A549 (cell line): Measurements from ENCODE around the gene ZNF264. TPM values are rescaled to one million over a fixed set of nuclear protein-coding genes. Genes with fewer than 3 reads are reported as not detected.

ENCODE experiments used
- ATAC-seq, 2 experiments: fragments of 200-7000 bp in 1 of 2; fragments of >200 bp in 1 of 2; cut with Nextera tagmentation in 1 of 2; cut with Tn5 transposase in 1 of 2; 3 replicates each; pipeline versions ENCODE4 v1.8.0 to v1.9.1; 2018 to 2020; ENCODE audit warnings: mild to moderate bottlenecking in 1 of 2, moderate library complexity in 1 of 2
- CTCF ChIA-PET: fragments of 300-600 bp; sonication (Branson Sonifier 250); formaldehyde crosslinking; extraction: SDS; loops from one replicate; lab custom pipeline; 2021; ENCODE audit warnings: antibody characterized with exemption, inconsistent platforms; lab: Yijun Ruan, JAX
- POLR2A ChIA-PET: fragments of 350-600 bp; formaldehyde crosslinking; extraction: SDS; loops from one replicate; lab custom pipeline; 2021; ENCODE audit warnings: antibody characterized with exemption, inconsistent platforms; lab: Yijun Ruan, JAX
- DNase-seq, 2 experiments: peaks; one replicate each; pipeline versions ENCODE4 v3.0.0 to v3.0.0-alpha.2; 2011 to 2016; ENCODE audit warnings: low read depth in 1 of 2, low spot score in 1 of 2
- FAIRE-seq: peaks from 2 replicates; lab custom pipeline; 2011; peaks lifted over from hg19 to GRCh38; lab: Jason Lieb, UNC
- H3K27ac ChIP-seq, 2 experiments: fragments of >200 bp; sonication (Bioruptor Twin); formaldehyde crosslinking; 3 replicates each; pipeline ENCODE4 v1.5.1; 2016 to 2017
- H3K4me1 ChIP-seq: fragments of >200 bp; sonication (Bioruptor Twin); formaldehyde crosslinking; 3 replicates; pipeline ENCODE4 v1.6.1; 2016
- H3K4me2 ChIP-seq: fragments of >200 bp; sonication (Bioruptor Twin); formaldehyde crosslinking; 3 replicates; pipeline ENCODE4 v1.6.1; 2016
- H3K4me3 ChIP-seq: fragments of >200 bp; sonication (Bioruptor Twin); formaldehyde crosslinking; 3 replicates; pipeline ENCODE4 v1.5.1; 2016
- H3K9me3 ChIP-seq: fragments of >200 bp; sonication (Bioruptor Twin); formaldehyde crosslinking; 3 replicates; pipeline ENCODE4 v1.6.1; 2016
- BCL3 ChIP-seq: fragments of >200 bp; sonication (Bioruptor Twin); formaldehyde crosslinking; IDR thresholded peaks from 3 replicates; pipeline ENCODE4 v1.6.1; 2016
- BHLHE40 ChIP-seq: IDR thresholded peaks from 2 replicates; pipeline ENCODE4 v1.6.1; 2012; ENCODE audit warnings: low read depth, low read length, inconsistent platforms
- CHD4 ChIP-seq: fragments of 200-600 bp; sonication (generic); IDR thresholded peaks from 2 replicates; pipeline ENCODE4 v1.6.1; 2016; ENCODE audit warnings: antibody characterized with exemption, mild to moderate bottlenecking, borderline replicate concordance
- CTCF ChIP-seq: fragments of >200 bp; sonication (Bioruptor Twin); formaldehyde crosslinking; IDR thresholded peaks from 3 replicates; pipeline ENCODE4 v1.5.1; 2016
- E2F6 ChIP-seq: IDR thresholded peaks from 2 replicates; pipeline ENCODE4 v1.6.1; 2012; ENCODE audit warnings: low read depth, borderline replicate concordance
- EHMT2 ChIP-seq: fragments of 200-600 bp; sonication (generic); IDR thresholded peaks from 2 replicates; pipeline ENCODE4 v1.6.1; 2016; ENCODE audit warnings: antibody characterized with exemption, low read depth, mild to moderate bottlenecking, moderate library complexity
- FOSL2 ChIP-seq, 2 experiments: fragments of 450-650 bp in 1 of 2; fragments of >200 bp in 1 of 2; sonication (Bioruptor Twin) in 1 of 2; formaldehyde crosslinking; IDR thresholded peaks; 2 replicates each; pipeline versions ENCODE4 v1.5.0 to v1.6.1; 2016 to 2020; ENCODE audit warnings: mild to moderate bottlenecking in 1 of 2, moderate library complexity in 1 of 2
- FOXS1 ChIP-seq: fragments of 250-450 bp; sonication (Bioruptor Pico); IDR thresholded peaks from 2 replicates; pipeline ENCODE4 v1.5.0; 2020; ENCODE audit warnings: mild to moderate bottlenecking, moderate library complexity
- HDAC2 ChIP-seq: fragments of 200-600 bp; sonication (generic); IDR thresholded peaks from 2 replicates; pipeline ENCODE4 v1.6.1; 2016
- HEYL ChIP-seq: fragments of 250-450 bp; sonication (Bioruptor Pico); IDR thresholded peaks from 2 replicates; pipeline ENCODE4 v1.8.0; 2021; ENCODE audit warnings: mild to moderate bottlenecking, moderate library complexity
- HMGXB4 ChIP-seq: fragments of 250-450 bp; sonication (Bioruptor Pico); IDR thresholded peaks from 2 replicates; pipeline ENCODE4 v1.5.0; 2021; ENCODE audit warnings: mild to moderate bottlenecking, moderate library complexity, borderline replicate concordance
- JUN ChIP-seq, 2 experiments: fragments of >200 bp; sonication (Bioruptor Twin); formaldehyde crosslinking; IDR thresholded peaks; 2 replicates in 1 of 2; 3 replicates in 1 of 2; pipeline ENCODE4 v1.6.1; 2016 to 2017
- MAFK ChIP-seq: fragments of 450-650 bp; IDR thresholded peaks from 2 replicates; pipeline ENCODE4 v1.6.1; 2014; ENCODE audit not compliant: partially characterized antibody
- MAX ChIP-seq: IDR thresholded peaks from 2 replicates; pipeline ENCODE4 v1.6.1; 2012
- MAZ ChIP-seq: fragments of 150-350 bp; IDR thresholded peaks from 2 replicates; pipeline ENCODE4 v1.6.1; 2014; ENCODE audit warnings: antibody characterized with exemption, low read depth, low read length, borderline replicate concordance
- MYC ChIP-seq: IDR thresholded peaks from 2 replicates; pipeline ENCODE4 v1.6.1; 2012; ENCODE audit warnings: mild to moderate bottlenecking, inconsistent platforms, low read length, improper control_type of control experiment, borderline replicate concordance
- NFE2L2 ChIP-seq: fragments of 150-350 bp; conservative IDR thresholded peaks from 2 replicates; pipeline ENCODE4 v1.6.1; 2014; ENCODE audit warnings: low read length
- PHF8 ChIP-seq: fragments of 200-600 bp; sonication (generic); IDR thresholded peaks from 2 replicates; pipeline ENCODE4 v1.6.1; 2016; ENCODE audit warnings: low read depth, mild to moderate bottlenecking, antibody characterized with exemption, moderate library complexity, borderline replicate concordance
- POLR2A ChIP-seq: IDR thresholded peaks from 2 replicates; pipeline ENCODE4 v1.6.1; 2012; ENCODE audit warnings: mild to moderate bottlenecking, low read length
- POLR2AphosphoS2 ChIP-seq: conservative IDR thresholded peaks from 2 replicates; pipeline ENCODE4 v1.6.1; 2012; ENCODE audit warnings: low read length, improper control_type of control experiment, inconsistent platforms
- RAD21 ChIP-seq, 2 experiments: fragments of >200 bp in 1 of 2; sonication (Bioruptor Twin) in 1 of 2; formaldehyde crosslinking in 1 of 2; IDR thresholded peaks in 1 of 2; conservative IDR thresholded peaks in 1 of 2; 2 replicates in 1 of 2; 3 replicates in 1 of 2; pipeline ENCODE4 v1.6.1; 2012 to 2018; ENCODE audit warnings: inconsistent platforms in 1 of 2
- RCOR1 ChIP-seq: fragments of 150-350 bp; IDR thresholded peaks from 2 replicates; pipeline ENCODE4 v1.6.1; 2014; ENCODE audit warnings: antibody characterized with exemption, low read length, low read depth
- RFX5 ChIP-seq: fragments of 450-650 bp; IDR thresholded peaks from 2 replicates; pipeline ENCODE4 v1.7.1; 2014; ENCODE audit warnings: antibody characterized with exemption, mild to moderate bottlenecking, moderate library complexity
- SREBF2 ChIP-seq: fragments of 450-650 bp; IDR thresholded peaks from 2 replicates; pipeline ENCODE4 v1.6.1; 2014; ENCODE audit warnings: mild to moderate bottlenecking, moderate library complexity
- TFCP2L1 ChIP-seq: fragments of 250-450 bp; sonication (Bioruptor Pico); IDR thresholded peaks from 2 replicates; pipeline ENCODE4 v1.5.0; 2021; ENCODE audit warnings: mild to moderate bottlenecking
- TP53 ChIP-seq: fragments of 250-450 bp; sonication (Bioruptor Pico); IDR thresholded peaks from 2 replicates; pipeline ENCODE4 v1.5.0; 2021; ENCODE audit warnings: mild to moderate bottlenecking, moderate library complexity
- ZC3H11A ChIP-seq: fragments of 450-650 bp; IDR thresholded peaks from 2 replicates; pipeline ENCODE4 v1.6.1; 2014; ENCODE audit warnings: antibody characterized with exemption, mild to moderate bottlenecking
- ZFP36 ChIP-seq: fragments of 450-650 bp; IDR thresholded peaks from 2 replicates; pipeline ENCODE4 v1.6.1; 2014; ENCODE audit warnings: borderline replicate concordance; ENCODE audit not compliant: partially characterized antibody
- ZSCAN20 ChIP-seq: fragments of 250-450 bp; sonication (Bioruptor Pico); IDR thresholded peaks from 2 replicates; pipeline ENCODE4 v1.8.0; 2022; ENCODE audit warnings: mild to moderate bottlenecking, moderate library complexity
- WGBS: methylation state at CpG from one replicate; pipeline ENCODE4 v1.1.6; 2017; ENCODE audit errors: missing lambda C conversion rate; 5-methylcytosine and 5-hydroxymethylcytosine counted together
- polyA plus RNA-seq, 4 experiments: library from polyadenylated mRNA; depleted of rRNA in 3 of 4; stranded (reverse); fragments of >200 nt; fragmentation: RNase III in 1 of 4; extraction: RNeasy Plus Mini Kit Qiagen cat#74134 plus additional on column Dnase treatment in 1 of 4; gene quantifications; 2 replicates in 3 of 4; 3 replicates in 1 of 4; pipeline ENCODE4 v1.2.3, GENCODE V29; 2011 to 2017

Gene ZNF264
- polyA plus RNA-seq, 2 of the 4 experiments (the other 2 are of a cell fraction): 3.4 to 9.1 TPM

- ChIA-PET CTCF (no interaction called here), POLR2A (interaction anchor here (0.6 to 1.5 kb wide), 6 partner anchors 40 to 702 kb away, joined by 3 to 7 read pairs (median 3); partner anchors contain the start of genes ZFP28, ZNF264 and ZNF460)
- peak overlapping the region; percentile 86 to 97 for H3K27ac ChIP-seq
- no peak for TF ChIP-seq EHMT2
- TF ChIP-seq MAX: no peak
- TF ChIP-seq HDAC2: no peak
- TF ChIP-seq RFX5: no peak
- no peak for TF ChIP-seq HMGXB4
- no peak for TF ChIP-seq SREBF2
- no peak for TF ChIP-seq JUN (IDR thresholded peaks at IDR 0.05)
- TF ChIP-seq FOSL2 (IDR thresholded peaks at IDR 0.05): no peak
- no peak for TF ChIP-seq FOSL2 (CRISPR knock-in tag; IDR thresholded peaks at IDR 0.05)
- TF ChIP-seq ZFP36: no peak
- TF ChIP-seq HEYL (CRISPR knock-in tag): no peak
- TF ChIP-seq TFCP2L1 (CRISPR knock-in tag): no peak
- TF ChIP-seq RCOR1: no peak
- TF ChIP-seq BCL3: no peak
- TF ChIP-seq FOXS1 (CRISPR knock-in tag): no peak
- no peak for TF ChIP-seq MYC
- TF ChIP-seq CHD4: no peak
- no peak for TF ChIP-seq E2F6
- no peak for TF ChIP-seq TP53 (CRISPR knock-in tag)
- 89% methylated on average over 12 of the region's 12 CpGs for WGBS
- H3K9me3 ChIP-seq: peaks cover 40% of the 10 kb centered on the region
- 0 out of 3 replicates have a peak, but pooled peaks cover 8% of the 10 kb centered on the region for H3K4me1 ChIP-seq
- H3K4me2 ChIP-seq: peak overlapping the region; percentile 79
- H3K4me3 ChIP-seq: peak overlapping the region; percentile 86
- DNase-seq (no peak), ATAC-seq (no peak), FAIRE-seq (no peak)
Measured at GRCh38 chr19:57239982-57240310, 48.6 kb downstream of the ZNF264 start.

GRCh38 chr19:57240311-57241090 lies 49.2 kb downstream of the ZNF264 start, which contains the start of gene ZNF805:
TSS of gene ZNF805 (plus strand) at chr19:57240632. CDS start at chr19:57240892, 260 bp downstream.
- POLR2A ChIA-PET: interaction anchor here (0.6 to 1.5 kb wide), 7 partner anchors 40 to 702 kb away, joined by 3 to 7 read pairs (median 3); partner anchors contain the start of genes ZFP28, ZNF264, ZNF304 and ZNF460
- Histone ChIP-seq H3K4me2 (peak within 1 kb of the TSS; percentile 79), H3K27ac (peak within 1 kb of the TSS; percentile 86 to 97), H3K4me3 (peak within 1 kb of the TSS; percentile 86), H3K4me1 (0 out of 3 replicates have a peak, but pooled peaks cover 8% of the 10 kb centered on the region), H3K9me3 (peaks cover 41% of the 10 kb centered on the region)
- peak; percentile 99 for ATAC-seq
- CTCF ChIA-PET: interaction anchor here (0.7 kb wide), 1 partner anchor 48 kb away, joined by 3 read pairs; no protein-coding TSS in a partner anchor
- no peak for FAIRE-seq
- WGBS: 8% methylated on average over 55 of the region's 61 CpGs
- peak; percentile 95 to 96 for DNase-seq
- no peak for TF ChIP-seq EHMT2
- TF ChIP-seq POLR2A: peak; percentile 65
- TF ChIP-seq NFE2L2: no peak
- peak; percentile 94 for TF ChIP-seq MAX
- no peak; the same call in 1 of the 2 replicates for TF ChIP-seq ZC3H11A
- TF ChIP-seq RFX5: no peak
- TF ChIP-seq MAFK: no peak
- TF ChIP-seq PHF8: peak; percentile 96
- TF ChIP-seq FOXS1 (CRISPR knock-in tag): no peak
- TF ChIP-seq MAZ: 0 out of 2 replicates have a peak, but pooled peaks have one; percentile 47
- TF ChIP-seq CTCF: no peak
- no peak for TF ChIP-seq CHD4
- no peak for TF ChIP-seq BHLHE40
- no peak for TF ChIP-seq RAD21 (conservative IDR thresholded peaks at IDR 0.05 in 1 of 2, IDR thresholded peaks at IDR 0.05 in 1 of 2)
- peak in 1 of 2 experiments; percentile 77; a peak in 3 of 5 replicates for TF ChIP-seq JUN (IDR thresholded peaks at IDR 0.05)
- no peak for TF ChIP-seq POLR2AphosphoS2
- no peak for TF ChIP-seq RCOR1
- TF ChIP-seq ZSCAN20 (CRISPR knock-in tag): no peak
